Right cardiac atrium (tissue), 5 donors: ENCODE data around the gene VPS18. TPM values are rescaled to one million over a fixed set of nuclear protein-coding genes. Genes with fewer than 3 reads are reported as not detected.
"Not testable (repeated sequence)": the region's sequence is repeated elsewhere in the genome, so short reads cannot be mapped to it uniquely, and the experiment has no call there.

ENCODE experiments used
- ATAC-seq, 2 donors: fragments of 200-7000 bp; cut with Tn5 transposase; one replicate each; pipeline versions ENCODE4 v1.8.0 to v1.9.1; 2020; ENCODE audit warnings: moderate library complexity in 2 of 2, mild to moderate bottlenecking in 1 of 2
- DNase-seq, 3 donors: peaks; one replicate each; pipeline ENCODE4 v3.0.0-alpha.2; 2020
- H3K27ac ChIP-seq: one replicate; pipeline ENCODE4 v1.5.1; 2013; ENCODE audit warnings: mild to moderate bottlenecking, low read length, control low read depth, moderate library complexity
- H3K27me3 ChIP-seq: one replicate; pipeline ENCODE4 v1.6.1; 2013; ENCODE audit not compliant: control insufficient read depth, insufficient read depth
- H3K4me1 ChIP-seq: one replicate; pipeline ENCODE4 v1.6.1; 2013; ENCODE audit warnings: low read length; ENCODE audit not compliant: control insufficient read depth, insufficient read depth
- H3K4me3 ChIP-seq: one replicate; pipeline ENCODE4 v1.5.1; 2013; ENCODE audit warnings: low read length, control low read depth
- H3K9me3 ChIP-seq: one replicate; pipeline ENCODE4 v1.6.1; 2013; ENCODE audit warnings: low read length; ENCODE audit not compliant: control insufficient read depth
- WGBS: extraction: QIAGEN DNeasy Blood & Tissue Kit; methylation state at CpG from one replicate; pipeline ENCODE4 v1.1.7; 2013; 5-methylcytosine and 5-hydroxymethylcytosine counted together
- intact Hi-C, 4 donors: fragments of 100-400 bp; cut with DNase I; formaldehyde crosslinking; loops; one replicate each; pipeline versions ENCODE4 v1.11.0 to v1.14.0; 2022 to 2023
- polyA plus RNA-seq: library from polyadenylated mRNA; stranded (reverse); fragments of 200-250 nt; gene quantifications from one replicate; pipeline ENCODE4 v1.2.3, GENCODE V29; 2013
- total RNA-seq, 4 donors: library from RNA; stranded (reverse); fragmentation: NEBNext Ultra II Directional; extraction: Animal tissue kit (Norgen Biotek cat#: 25700); gene quantifications; one replicate each; pipeline ENCODE4 v1.2.1, GENCODE V29; 2021
- donor health status: healthy with polysubstance abuse.
- donor health status: DM: no; HTN: yes; CAD: no.
- donor health status: DM: no; HTN: no; CAD: no.
- donor health status: DM: no; HTN: yes; CAD: no; lungs with severe emphysema.
- donor health status: DM: yes; HTN: yes; CAD: no.

VPS18 gene
- total and polyA plus RNA-seq, 5 donors, result 12.7 to 21.0 (median 18.9) TPM

GRCh38 chr15:40854161-40854560 lies 40.1 kb upstream of the VPS18 start:
- H3K27me3 ChIP-seq, result no peaks in the 10 kb centered on the region
- no peak overlapping the region for H3K4me3 ChIP-seq
- DNase-seq, result no peak
- no peaks in the 10 kb centered on the region for H3K9me3 ChIP-seq
- ATAC-seq, result no peak
- no peaks in the 10 kb centered on the region for H3K4me1 ChIP-seq
- no peak overlapping the region for H3K27ac ChIP-seq
- intact Hi-C loops, result loop anchor here in 1 of 4 donors (5.0 kb wide), 1 partner anchor 333 kb away; no protein-coding TSS in a partner anchor
- WGBS, result 51% methylated on average over 10 of the region's 10 CpGs

GRCh38 chr15:40855706-40856234 lies 38.5 kb upstream of the VPS18 start:
- WGBS, result 84% methylated on average over 13 of the region's 13 CpGs

GRCh38 chr15:40856746-40857145 lies 37.5 kb upstream of the VPS18 start:
- WGBS, result 69% methylated on average over 8 of the region's 8 CpGs

More at GRCh38 chr15:40855706-40856234, 38.5 kb upstream of the VPS18 start:
- intact Hi-C loops, result loop anchor here in 2 of 4 donors (5.0 kb wide), 1 partner anchor 37 kb away; the partner anchor contains the start of gene VPS18 (in 2 of the 2)
- DNase-seq, result no peak
- Histone ChIP-seq H3K4me3 (no peak overlapping the region), H3K27ac (no peak overlapping the region), H3K27me3 (no peaks in the 10 kb centered on the region), H3K4me1 (no peaks in the 10 kb centered on the region), H3K9me3 (no peaks in the 10 kb centered on the region)
- ATAC-seq, result no peak

GRCh38 chr15:40857601-40858341 lies 36.5 kb upstream of the VPS18 start:
- intact Hi-C loops, result loop anchor here in 2 of 4 donors (5.0 kb wide), 1 partner anchor 35 kb away; the partner anchor contains the start of gene VPS18 (in 2 of the 2)
- DNase-seq, result peak; percentile 57 to 85 (median 84)
- H3K4me1 ChIP-seq, result no peaks in the 10 kb centered on the region
- no peak overlapping the region for H3K4me3 ChIP-seq
- no peaks in the 10 kb centered on the region for H3K9me3 ChIP-seq
- no peak overlapping the region for H3K27ac ChIP-seq
- ATAC-seq, result peak; percentile 82 to 86
- no peaks in the 10 kb centered on the region for H3K27me3 ChIP-seq
- 23% methylated on average over 15 of the region's 15 CpGs for whole genome bisulfite sequencing

More at GRCh38 chr15:40856746-40857145, 37.5 kb upstream of the VPS18 start:
- Histone ChIP-seq H3K27me3 (no peaks in the 10 kb centered on the region), H3K27ac (no peak overlapping the region), H3K4me3 (no peak overlapping the region), H3K4me1 (no peaks in the 10 kb centered on the region), H3K9me3 (no peaks in the 10 kb centered on the region)
- ATAC-seq (no peak), DNase-seq (no peak)
- intact Hi-C loops, result loop anchor here in 2 of 4 donors (5.0 kb wide), 1 partner anchor 36 kb away; the partner anchor contains the start of gene VPS18 (in 2 of the 2)

GRCh38 chr15:40858706-40859105 lies 35.5 kb upstream of the VPS18 start:
- intact Hi-C loops, result loop anchor here in 2 of 4 donors (5.0 kb wide), 1 partner anchor 34 kb away; the partner anchor contains the start of gene VPS18 (in 2 of the 2)
- WGBS, result 66% methylated on average over 10 of the region's 10 CpGs
- Histone ChIP-seq H3K27me3 (no peaks in the 10 kb centered on the region), H3K4me3 (no peak overlapping the region), H3K4me1 (no peaks in the 10 kb centered on the region), H3K27ac (no peak overlapping the region), H3K9me3 (no peaks in the 10 kb centered on the region)
- DNase-seq (no peak), ATAC-seq (no peak)

GRCh38 chr15:40859206-40859851 lies 34.9 kb upstream of the VPS18 start:
- Histone ChIP-seq H3K4me3 (no peak overlapping the region), H3K27ac (no peak overlapping the region), H3K9me3 (no peaks in the 10 kb centered on the region), H3K27me3 (no peaks in the 10 kb centered on the region), H3K4me1 (no peaks in the 10 kb centered on the region)
- WGBS, result 46% methylated on average over 18 of the region's 18 CpGs
- DNase-seq (peak; percentile 67 to 85 (median 82)), ATAC-seq (peak; percentile 57 to 59)
- intact Hi-C loops, result loop anchor here in 2 of 4 donors (5.0 kb wide), 1 partner anchor 33 kb away; the partner anchor contains the start of gene VPS18 (in 2 of the 2)

- H3K4me3 ChIP-seq, DNase-seq, H3K27ac ChIP-seq, H3K27me3 ChIP-seq, H3K9me3 ChIP-seq, H3K4me1 ChIP-seq, intact Hi-C loops, ATAC-seq: not testable (repeated sequence)
- 70% methylated on average over 4 of the region's 4 CpGs for WGBS
Measured at GRCh38 chr15:40861147-40861546, 33.1 kb upstream of the VPS18 start.

- Histone ChIP-seq H3K4me3 (no peak overlapping the region), H3K4me1 (no peaks in the 10 kb centered on the region), H3K27me3 (no peaks in the 10 kb centered on the region), H3K9me3 (no peaks in the 10 kb centered on the region), H3K27ac (no peak overlapping the region)
- DNase-seq (no peak), ATAC-seq (peak; percentile 58 to 74)
- WGBS, result 40% methylated on average over 4 of the region's 4 CpGs
- intact Hi-C loops, result no loop called here
Measured at GRCh38 chr15:40863660-40864270, 30.5 kb upstream of the VPS18 start.

- no peaks in the 10 kb centered on the region for H3K4me1 ChIP-seq
- no peak for DNase-seq
- H3K4me3 ChIP-seq, result no peak overlapping the region
- 97% methylated on average over 4 of the region's 4 CpGs for WGBS
- no peak overlapping the region for H3K27ac ChIP-seq
- H3K9me3 ChIP-seq, result no peaks in the 10 kb centered on the region
- intact Hi-C loops, result no loop called here
- no peaks in the 10 kb centered on the region for H3K27me3 ChIP-seq
- no peak for ATAC-seq
Measured at GRCh38 chr15:40867199-40867598, 27.1 kb upstream of the VPS18 start.

GRCh38 chr15:40869686-40870085 lies 24.6 kb upstream of the VPS18 start:
- intact Hi-C loops, result no loop called here
- no peak for DNase-seq
- no peak for ATAC-seq
- Histone ChIP-seq H3K9me3 (no peaks in the 10 kb centered on the region), H3K4me1 (no peaks in the 10 kb centered on the region), H3K4me3 (no peak overlapping the region), H3K27me3 (no peaks in the 10 kb centered on the region), H3K27ac (no peak overlapping the region)
- WGBS, result 72% methylated on average over 5 of the region's 5 CpGs
